Measurements from ENCODE around the gene C1orf232. TPM values are rescaled to one million over a fixed set of nuclear protein-coding genes. Genes with fewer than 3 reads are reported as not detected.

C1orf232 gene
- total RNA-seq, 1 experiment from 2014 or later: not detected

GRCh38 chr1:26177182-26177684, 8.5 kb upstream of the C1orf232 start, which contains the start of gene CNKSR1:
Gene CNKSR1, plus strand, starts transcription at chr1:26177491. Its CDS starts 57 bp downstream, at chr1:26177548.
- no peak within 1 kb of the TSS for H2BK12ac ChIP-seq (ENCODE audit: insufficient read length, low read depth, low read length)
- H2BK15ac ChIP-seq (ENCODE audit: low read depth, low read length): no peak within 1 kb of the TSS
- H3K4me1 Mint-ChIP-seq: peaks cover 3 to 11% of the 10 kb centered on the region in 2 experiments; a peak in 3 of 4 replicates
- no peaks in the 10 kb centered on the region for H3K79me2 ChIP-seq (ENCODE audit: insufficient read depth, low read length)
- no peak within 1 kb of the TSS for H3K18ac ChIP-seq (ENCODE audit: insufficient read length, low read depth, low read length)
- peak; percentile 97 for DNase-seq
- no peak within 1 kb of the TSS for H3K14ac ChIP-seq (ENCODE audit: insufficient read depth, low read length)
- H3K79me1 ChIP-seq (ENCODE audit: insufficient read depth, low read depth, low read length, poor library complexity, severe bottlenecking): no peaks in the 10 kb centered on the region
- no peaks in the 10 kb centered on the region for H3K9me3 Mint-ChIP-seq
- no peak within 1 kb of the TSS for H2BK5ac ChIP-seq (ENCODE audit: insufficient read length, low read length)
- H4K20me1 ChIP-seq (ENCODE audit: control insufficient read depth, insufficient read depth, insufficient read length): no peaks in the 10 kb centered on the region
- no peak within 1 kb of the TSS for H3K4ac ChIP-seq (ENCODE audit: low read depth, low read length)
- H3K27ac ChIP-seq (ENCODE audit: insufficient read length, low read depth, low read length): no peak within 1 kb of the TSS
- WGBS (ENCODE audit: extremely low coverage, insufficient read length, low lambda C conversion rate): no CpG with 5 or more reads among the region's 21 CpGs
- no peaks in the 10 kb centered on the region for H3K4me1 ChIP-seq (ENCODE audit: insufficient read depth, low read length)
- no peak within 1 kb of the TSS for H4K8ac ChIP-seq (replicated peaks; ENCODE audit: insufficient read length, low read depth, low read length)
- H3K23ac ChIP-seq (ENCODE audit: insufficient read length, low read depth, low read length): no peak within 1 kb of the TSS
- peak within 1 kb of the TSS; percentile 43 to 97 (median 95); a peak in 5 of 7 replicates for H3K27ac Mint-ChIP-seq
- no peak within 1 kb of the TSS for H2BK120ac ChIP-seq (ENCODE audit: low read depth, low read length, poor library complexity, severe bottlenecking)
- H3T11ph ChIP-seq (ENCODE audit: low read length): no peak within 1 kb of the TSS
- H3K4me2 ChIP-seq (ENCODE audit: insufficient read depth, insufficient read length, low read length): peak within 1 kb of the TSS; percentile 9
- no peak within 1 kb of the TSS for H4K91ac ChIP-seq (ENCODE audit: insufficient read length, low read depth, low read length)
- no peaks in the 10 kb centered on the region for H3K27me3 Mint-ChIP-seq (ENCODE audit: low read depth)
- H3K4me3 Mint-ChIP-seq: peak within 1 kb of the TSS; percentile 79 to 82
- H3K9ac ChIP-seq (ENCODE audit: extremely low read depth, insufficient read length, low read length): peak within 1 kb of the TSS; percentile 30
- no peaks in the 10 kb centered on the region for H3K27me3 ChIP-seq (ENCODE audit: insufficient read depth, low read length)
- H2AFZ ChIP-seq (ENCODE audit: low read length): no peak within 1 kb of the TSS
- H3K23me2 ChIP-seq (ENCODE audit: insufficient read length, low read depth, low read length, poor library complexity, severe bottlenecking): no peaks in the 10 kb centered on the region
- no peak within 1 kb of the TSS for H2BK20ac ChIP-seq (ENCODE audit: low read depth, low read length, poor library complexity, severe bottlenecking)
- H4K5ac ChIP-seq (ENCODE audit: insufficient read length, low read depth, low read length): no peak within 1 kb of the TSS
- H3K56ac ChIP-seq (ENCODE audit: insufficient read length, low read depth, low read length): no peak within 1 kb of the TSS
- no peaks in the 10 kb centered on the region for H3K9me3 ChIP-seq (ENCODE audit: control insufficient read depth, low read depth, low read length)
- H2AK5ac ChIP-seq (ENCODE audit: insufficient read length, low read length): no peak within 1 kb of the TSS
- TF ChIP-seq, protein P1, sequence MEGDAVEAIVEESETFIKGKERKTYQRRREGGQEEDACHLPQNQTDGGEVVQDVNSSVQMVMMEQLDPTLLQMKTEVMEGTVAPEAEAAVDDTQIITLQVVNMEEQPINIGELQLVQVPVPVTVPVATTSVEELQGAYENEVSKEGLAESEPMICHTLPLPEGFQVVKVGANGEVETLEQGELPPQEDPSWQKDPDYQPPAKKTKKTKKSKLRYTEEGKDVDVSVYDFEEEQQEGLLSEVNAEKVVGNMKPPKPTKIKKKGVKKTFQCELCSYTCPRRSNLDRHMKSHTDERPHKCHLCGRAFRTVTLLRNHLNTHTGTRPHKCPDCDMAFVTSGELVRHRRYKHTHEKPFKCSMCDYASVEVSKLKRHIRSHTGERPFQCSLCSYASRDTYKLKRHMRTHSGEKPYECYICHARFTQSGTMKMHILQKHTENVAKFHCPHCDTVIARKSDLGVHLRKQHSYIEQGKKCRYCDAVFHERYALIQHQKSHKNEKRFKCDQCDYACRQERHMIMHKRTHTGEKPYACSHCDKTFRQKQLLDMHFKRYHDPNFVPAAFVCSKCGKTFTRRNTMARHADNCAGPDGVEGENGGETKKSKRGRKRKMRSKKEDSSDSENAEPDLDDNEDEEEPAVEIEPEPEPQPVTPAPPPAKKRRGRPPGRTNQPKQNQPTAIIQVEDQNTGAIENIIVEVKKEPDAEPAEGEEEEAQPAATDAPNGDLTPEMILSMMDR (conservative IDR thresholded peaks at IDR 0.05): peak; percentile 64
- peaks cover 0 to 15% (median 14%) of the 10 kb centered on the region in 3 experiments; a peak in 4 of 7 replicates for H3K36me3 Mint-ChIP-seq (ENCODE audit: insufficient read depth in 1 of 3, low read depth in 3 of 3)

Measured in H9 (cell line).